ENCODE results near the gene ELMOD1. TPM values are rescaled to one million over a fixed set of nuclear protein-coding genes. Genes with fewer than 3 reads are reported as not detected.

The ELMOD1 gene
- total RNA-seq, 1 donor: 0.43 TPM

GRCh38 chr11:107583629-107584195 is 7.2 kb upstream of the ELMOD1 start:
- H3K4me3 ChIP-seq (ENCODE audit: low read depth, low read length): no peak overlapping the region
- no peak for DNase-seq (ENCODE audit: low read depth)
- no peak for TF ChIP-seq CTCF (IDR thresholded peaks at IDR 0.05; ENCODE audit: insufficient read depth, low read depth, low read length)

- peak; percentile 94 for DNase-seq (ENCODE audit: low read depth)
- no peak for TF ChIP-seq CTCF (IDR thresholded peaks at IDR 0.05; ENCODE audit: insufficient read depth, low read depth, low read length)
- H3K4me3 ChIP-seq (ENCODE audit: low read depth, low read length): no peak overlapping the region
Measured at GRCh38 chr11:107587306-107587979, 3.5 kb upstream of the ELMOD1 start.

GRCh38 chr11:107591378-107592230 is 657 bp downstream of the ELMOD1 start:
- peak overlapping the region; percentile 79 for H3K4me3 ChIP-seq (ENCODE audit: low read depth, low read length)
- DNase-seq (ENCODE audit: low read depth): peak; percentile 15
- no peak for TF ChIP-seq CTCF (IDR thresholded peaks at IDR 0.05; ENCODE audit: insufficient read depth, low read depth, low read length)

- H3K4me3 ChIP-seq (ENCODE audit: low read depth, low read length): peak overlapping the region; percentile 79
- no peak for DNase-seq (ENCODE audit: low read depth)
- TF ChIP-seq CTCF (IDR thresholded peaks at IDR 0.05; ENCODE audit: insufficient read depth, low read depth, low read length): no peak
Measured at GRCh38 chr11:107592231-107592590, 1.3 kb downstream of the ELMOD1 start.

DNA sequence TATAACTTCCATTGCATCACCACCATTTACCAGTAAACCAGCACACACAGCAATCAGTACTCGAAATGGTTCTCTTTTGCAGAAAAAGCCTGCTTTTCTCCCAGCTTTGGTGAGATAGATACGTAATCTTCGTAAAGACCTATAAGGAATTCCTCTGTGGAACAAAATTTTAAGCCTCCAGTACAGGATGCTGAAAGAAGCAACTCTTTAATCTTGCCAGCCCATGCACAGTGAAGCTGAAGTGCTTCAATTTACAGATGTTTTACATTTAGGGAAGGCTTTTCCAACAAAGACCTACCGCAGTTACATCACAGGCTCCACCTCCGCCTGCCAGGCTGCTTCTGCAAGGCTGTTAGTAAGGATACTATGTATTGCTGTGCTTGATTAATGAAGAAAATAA is 1.9 kb downstream of the ELMOD1 start:
- no peak for DNase-seq (ENCODE audit: low read depth)
- no peak for TF ChIP-seq CTCF (IDR thresholded peaks at IDR 0.05; ENCODE audit: insufficient read depth, low read depth, low read length)
- H3K4me3 ChIP-seq (ENCODE audit: low read depth, low read length): no peak overlapping the region

DNA sequence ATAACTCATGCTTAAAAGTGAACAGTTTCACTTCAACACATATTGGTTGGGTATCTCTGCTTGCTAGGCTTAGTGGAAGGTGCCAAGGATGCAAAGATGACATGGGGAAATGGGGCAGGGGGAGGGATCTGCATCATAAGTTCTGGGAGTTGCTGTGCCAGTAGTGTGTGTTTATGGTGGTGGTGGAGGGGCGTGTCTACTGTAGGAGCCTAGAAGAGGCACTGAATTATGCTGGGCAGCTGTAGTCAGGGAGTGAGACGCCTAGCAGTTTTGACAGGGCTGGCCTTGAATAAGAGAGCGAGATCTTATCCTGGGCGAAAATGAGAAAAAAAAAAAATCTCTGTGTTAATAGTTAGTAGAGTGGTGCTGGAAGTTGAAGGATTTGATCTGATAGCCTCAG is 3.0 kb downstream of the ELMOD1 start:
- no peak overlapping the region for H3K4me3 ChIP-seq (ENCODE audit: low read depth, low read length)
- no peak for TF ChIP-seq CTCF (IDR thresholded peaks at IDR 0.05; ENCODE audit: insufficient read depth, low read depth, low read length)
- no peak for DNase-seq (ENCODE audit: low read depth)
